ENCODE results near the gene SRP54.

GRCh38 chr14:34956931-34957330 is 25.9 kb upstream of the SRP54 start:
- TF ChIP-seq CTCF (IDR thresholded peaks at IDR 0.05; ENCODE audit: low read length), result no peak
- no peak for TF ChIP-seq EZH2 (IDR thresholded peaks at IDR 0.05; ENCODE audit: borderline replicate concordance, low read length)
